Esophagus (tissue), 2 donors: Measurements from ENCODE around the gene KCNK10. TPM values are rescaled to one million over a fixed set of nuclear protein-coding genes. Genes with fewer than 3 reads are reported as not detected.

Source experiments
- H3K27ac ChIP-seq, 2 donors: one replicate each; pipeline ENCODE4 v1.5.1; 2013; ENCODE audit warnings: low read depth in 2 of 2, mild to moderate bottlenecking in 2 of 2, inconsistent platforms in 1 of 2, low read length in 1 of 2, moderate library complexity in 1 of 2
- H3K27me3 ChIP-seq, 2 donors: one replicate each; pipeline ENCODE4 v1.6.1; 2013; ENCODE audit warnings: low read length in 2 of 2, control low read depth in 1 of 2, mild to moderate bottlenecking in 1 of 2; ENCODE audit not compliant: insufficient read depth in 2 of 2, control insufficient read depth in 1 of 2
- H3K36me3 ChIP-seq, 2 donors: one replicate each; pipeline ENCODE4 v1.6.1; 2013; ENCODE audit warnings: low read length in 1 of 2; ENCODE audit not compliant: control insufficient read depth in 2 of 2, insufficient read depth in 2 of 2
- H3K4me1 ChIP-seq, 2 donors: one replicate each; pipeline ENCODE4 v1.6.1; 2013; ENCODE audit warnings: low read length in 1 of 2; ENCODE audit not compliant: control insufficient read depth in 2 of 2, insufficient read depth in 2 of 2
- H3K4me3 ChIP-seq, 2 donors: one replicate each; pipeline ENCODE4 v1.5.1; 2013; ENCODE audit warnings: low read length in 2 of 2, mild to moderate bottlenecking in 2 of 2, low read depth in 1 of 2, moderate library complexity in 1 of 2
- H3K9me3 ChIP-seq, 2 donors: one replicate each; pipeline ENCODE4 v1.6.1; 2013; ENCODE audit warnings: mild to moderate bottlenecking in 2 of 2, low read depth in 1 of 2, low read length in 1 of 2, moderate library complexity in 1 of 2; ENCODE audit not compliant: control insufficient read depth in 2 of 2, insufficient read depth in 1 of 2
- WGBS, 2 donors: extraction: QIAGEN DNeasy Blood & Tissue Kit; methylation state at CpG; one replicate each; pipeline ENCODE4 v1.1.7; 2013; 5-methylcytosine and 5-hydroxymethylcytosine counted together
- polyA plus RNA-seq, 2 donors: library from polyadenylated mRNA; stranded (reverse); fragments of 200-250 nt; gene quantifications; one replicate each; pipeline ENCODE4 v1.2.3, GENCODE V29; 2013
- donor health status: healthy with polysubstance abuse.
- donor health status: Bipolar disorder and iron deficiency.

Gene KCNK10
- polyA plus RNA-seq, 2 donors: 0.61 to 1.0 TPM

DNA sequence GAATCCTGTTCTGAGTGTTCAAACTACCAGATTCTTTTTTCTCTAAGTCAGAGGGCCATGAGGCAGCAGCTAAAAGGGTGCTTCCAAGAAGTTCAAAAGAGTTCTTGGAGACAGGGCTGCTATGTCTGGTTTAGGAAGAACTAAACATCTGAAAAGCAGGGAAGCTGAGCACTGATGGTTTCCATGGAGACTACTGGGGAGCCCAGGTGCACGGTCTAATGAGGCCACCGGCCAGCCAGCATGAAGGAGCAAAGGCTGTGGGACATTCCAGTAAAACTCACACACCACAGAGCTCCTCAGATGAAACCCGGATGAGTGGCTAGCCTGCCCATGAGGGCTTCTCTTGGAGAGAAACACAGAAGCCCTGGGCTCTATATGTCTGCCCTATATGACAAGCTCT is 97.3 kb downstream of the KCNK10 start:
- Histone ChIP-seq H3K36me3 (no peaks in the 10 kb centered on the region), H3K9me3 (no peaks in the 10 kb centered on the region), H3K4me1 (no peaks in the 10 kb centered on the region), H3K27me3 (no peaks in the 10 kb centered on the region), H3K27ac (no peak overlapping the region), H3K4me3 (no peak overlapping the region)
- 50 to 54% methylated on average over 3 of the region's 3 CpGs for WGBS, 2 donors

- no peaks in the 10 kb centered on the region for H3K36me3 ChIP-seq
- no peaks in the 10 kb centered on the region for H3K9me3 ChIP-seq
- H3K4me3 ChIP-seq: no peak overlapping the region
- 69 to 75% methylated on average over 9 of the region's 9 CpGs for WGBS, 2 donors
- H3K4me1 ChIP-seq: no peaks in the 10 kb centered on the region
- H3K27ac ChIP-seq: no peak overlapping the region
- no peaks in the 10 kb centered on the region for H3K27me3 ChIP-seq
These were observed 104.8 kb downstream of the KCNK10 start for GRCh38 chr14:88218119-88218915.

- H3K4me3 ChIP-seq: no peak overlapping the region
- H3K4me1 ChIP-seq: no peaks in the 10 kb centered on the region
- no peaks in the 10 kb centered on the region for H3K36me3 ChIP-seq
- H3K27ac ChIP-seq: no peak overlapping the region
- no peaks in the 10 kb centered on the region for H3K27me3 ChIP-seq
- no peaks in the 10 kb centered on the region for H3K9me3 ChIP-seq
These were observed 110.4 kb downstream of the KCNK10 start for GRCh38 chr14:88212691-88213090.

DNA sequence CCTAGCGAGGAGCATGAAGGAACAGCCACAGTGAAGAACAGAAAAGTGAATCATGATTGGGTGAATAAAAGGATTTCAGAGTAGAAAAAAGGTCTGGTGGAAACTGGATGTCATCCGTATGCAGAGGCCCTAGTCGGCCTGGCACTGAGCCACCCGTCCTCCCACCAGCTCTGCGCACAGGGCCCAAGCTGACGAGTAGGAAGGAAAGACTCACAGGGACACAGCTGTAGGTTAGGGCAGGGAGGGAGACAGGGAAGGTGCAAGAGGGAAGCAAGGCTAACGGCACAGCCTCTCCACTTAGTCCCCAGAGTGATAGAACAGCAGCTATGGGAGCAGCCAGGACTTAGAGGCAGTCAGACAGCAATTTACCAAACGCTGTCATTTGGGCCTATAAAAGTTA is 112.6 kb downstream of the KCNK10 start:
- Histone ChIP-seq H3K27ac (no peak overlapping the region), H3K27me3 (no peaks in the 10 kb centered on the region), H3K36me3 (no peaks in the 10 kb centered on the region), H3K4me3 (no peak overlapping the region), H3K4me1 (no peaks in the 10 kb centered on the region), H3K9me3 (no peaks in the 10 kb centered on the region)
- 72 to 85% methylated on average over 8 of the region's 8 CpGs for WGBS, 2 donors

- 69 to 72% methylated on average over 17 of the region's 17 CpGs for WGBS, 2 donors
- Histone ChIP-seq H3K9me3 (no peaks in the 10 kb centered on the region), H3K27ac (no peak overlapping the region), H3K27me3 (no peaks in the 10 kb centered on the region), H3K4me1 (no peaks in the 10 kb centered on the region), H3K36me3 (no peaks in the 10 kb centered on the region), H3K4me3 (no peak overlapping the region)
These were observed 113.8 kb downstream of the KCNK10 start for GRCh38 chr14:88209273-88209672.

DNA sequence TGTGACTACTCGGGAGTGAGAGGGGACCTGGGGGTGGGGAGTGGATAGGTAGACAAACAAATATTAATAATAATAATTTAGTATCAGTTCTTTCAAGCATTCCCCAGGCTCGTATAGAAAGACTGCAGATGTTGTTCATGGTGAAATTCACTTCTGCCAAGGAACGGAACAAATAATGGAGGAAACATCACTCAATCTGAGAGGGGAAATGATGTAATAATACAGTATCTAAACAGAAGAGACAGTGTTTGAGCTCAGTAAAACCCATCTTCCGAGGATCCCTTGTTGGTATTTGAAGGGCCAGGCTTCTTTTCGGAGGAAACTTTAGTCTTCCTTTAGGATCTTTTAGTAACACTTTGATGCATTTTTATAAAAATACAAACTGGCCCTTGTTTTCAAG is 114.2 kb downstream of the KCNK10 start:
- WGBS, 2 donors: 42 to 62% methylated on average over 5 of the region's 5 CpGs

GRCh38 chr14:88204221-88204620 is 118.8 kb downstream of the KCNK10 start:
- peaks cover 0 to 3% of the 10 kb centered on the region in 2 donors for H3K4me1 ChIP-seq
- no peaks in the 10 kb centered on the region for H3K9me3 ChIP-seq
- H3K27ac ChIP-seq: no peak overlapping the region
- H3K36me3 ChIP-seq: no peaks in the 10 kb centered on the region
- no peak overlapping the region for H3K4me3 ChIP-seq
- 54 to 63% methylated on average over 4 of the region's 4 CpGs for WGBS, 2 donors
- no peaks in the 10 kb centered on the region for H3K27me3 ChIP-seq

More for the DNA sequence above, 114.2 kb downstream of the KCNK10 start:
- Histone ChIP-seq H3K36me3 (no peaks in the 10 kb centered on the region), H3K4me1 (no peaks in the 10 kb centered on the region), H3K27me3 (no peaks in the 10 kb centered on the region), H3K9me3 (no peaks in the 10 kb centered on the region), H3K27ac (no peak overlapping the region), H3K4me3 (no peak overlapping the region)

DNA sequence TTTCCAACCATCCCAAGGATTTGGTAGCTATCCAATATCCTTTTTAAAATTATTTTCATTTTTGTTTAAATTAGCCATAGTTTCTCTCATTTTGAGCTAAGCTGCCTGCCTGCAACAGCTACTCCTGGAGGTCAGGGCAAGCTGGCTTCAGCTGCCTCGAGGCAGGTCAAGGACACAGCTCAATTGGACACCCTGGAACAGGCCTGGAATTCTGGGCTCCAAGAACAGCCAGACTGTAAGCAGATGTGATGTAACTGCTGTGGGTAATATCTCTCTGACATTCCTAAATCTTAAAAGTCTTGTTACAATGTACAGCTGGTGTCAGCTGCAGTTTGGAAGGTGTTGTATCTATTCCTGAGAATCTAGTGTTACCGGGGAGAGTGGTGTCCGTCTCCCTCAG is 119.8 kb downstream of the KCNK10 start:
- no peak overlapping the region for H3K27ac ChIP-seq
- no peaks in the 10 kb centered on the region for H3K36me3 ChIP-seq
- H3K4me1 ChIP-seq: peaks cover 0 to 3% of the 10 kb centered on the region in 2 donors
- no peak overlapping the region for H3K4me3 ChIP-seq
- H3K27me3 ChIP-seq: no peaks in the 10 kb centered on the region
- H3K9me3 ChIP-seq: no peaks in the 10 kb centered on the region
- 60 to 63% methylated on average over 3 of the region's 3 CpGs for WGBS, 2 donors

GRCh38 chr14:88202286-88202685 is 120.8 kb downstream of the KCNK10 start:
- 85 to 87% methylated on average over 4 of the region's 4 CpGs for WGBS, 2 donors
- no peaks in the 10 kb centered on the region for H3K27me3 ChIP-seq
- peaks cover 0 to 3% of the 10 kb centered on the region in 2 donors for H3K4me1 ChIP-seq
- no peaks in the 10 kb centered on the region for H3K9me3 ChIP-seq
- H3K36me3 ChIP-seq: no peaks in the 10 kb centered on the region
- no peak overlapping the region for H3K27ac ChIP-seq
- H3K4me3 ChIP-seq: no peak overlapping the region

DNA sequence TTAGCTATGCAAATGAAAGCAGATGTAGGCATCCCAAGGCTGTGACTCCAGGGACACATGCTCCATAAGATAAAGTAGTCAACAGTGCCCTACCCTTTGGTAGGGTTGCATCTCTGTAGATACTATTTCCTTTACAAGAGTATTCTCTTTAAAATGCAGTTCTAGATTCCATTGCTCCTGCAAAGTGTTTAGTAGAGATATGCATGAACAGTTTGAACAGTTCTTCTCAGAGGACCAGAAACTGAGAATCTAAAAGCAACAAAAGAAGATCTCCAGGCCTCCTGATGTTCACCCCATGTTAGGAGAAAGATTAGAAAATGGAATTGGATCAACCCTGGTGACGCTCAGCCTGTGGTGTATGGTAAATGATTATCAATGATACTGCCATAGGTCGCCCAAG is 121.2 kb downstream of the KCNK10 start:
- 88 to 93% methylated on average over 2 of the region's 2 CpGs for WGBS, 2 donors
- H3K36me3 ChIP-seq: no peaks in the 10 kb centered on the region
- no peak overlapping the region for H3K27ac ChIP-seq
- H3K4me3 ChIP-seq: no peak overlapping the region
- H3K4me1 ChIP-seq: peaks cover 0 to 3% of the 10 kb centered on the region in 2 donors
- no peaks in the 10 kb centered on the region for H3K9me3 ChIP-seq
- no peaks in the 10 kb centered on the region for H3K27me3 ChIP-seq
